Tongue (tissue), 2 donors: ENCODE data around the gene RPAP3. TPM values are rescaled to one million over a fixed set of nuclear protein-coding genes. Genes with fewer than 3 reads are reported as not detected.

Experiments
- DNase-seq: peaks from one replicate; pipeline ENCODE4 v3.0.0-alpha.2; 2015
- total RNA-seq: library from RNA; depleted of rRNA; stranded (reverse); fragments of >200 nt; gene quantifications from one replicate; pipeline ENCODE4 v1.2.3, GENCODE V29; 2014

Gene RPAP3, protein sequence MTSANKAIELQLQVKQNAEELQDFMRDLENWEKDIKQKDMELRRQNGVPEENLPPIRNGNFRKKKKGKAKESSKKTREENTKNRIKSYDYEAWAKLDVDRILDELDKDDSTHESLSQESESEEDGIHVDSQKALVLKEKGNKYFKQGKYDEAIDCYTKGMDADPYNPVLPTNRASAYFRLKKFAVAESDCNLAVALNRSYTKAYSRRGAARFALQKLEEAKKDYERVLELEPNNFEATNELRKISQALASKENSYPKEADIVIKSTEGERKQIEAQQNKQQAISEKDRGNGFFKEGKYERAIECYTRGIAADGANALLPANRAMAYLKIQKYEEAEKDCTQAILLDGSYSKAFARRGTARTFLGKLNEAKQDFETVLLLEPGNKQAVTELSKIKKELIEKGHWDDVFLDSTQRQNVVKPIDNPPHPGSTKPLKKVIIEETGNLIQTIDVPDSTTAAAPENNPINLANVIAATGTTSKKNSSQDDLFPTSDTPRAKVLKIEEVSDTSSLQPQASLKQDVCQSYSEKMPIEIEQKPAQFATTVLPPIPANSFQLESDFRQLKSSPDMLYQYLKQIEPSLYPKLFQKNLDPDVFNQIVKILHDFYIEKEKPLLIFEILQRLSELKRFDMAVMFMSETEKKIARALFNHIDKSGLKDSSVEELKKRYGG
- 19.9 TPM for total RNA-seq

DNA sequence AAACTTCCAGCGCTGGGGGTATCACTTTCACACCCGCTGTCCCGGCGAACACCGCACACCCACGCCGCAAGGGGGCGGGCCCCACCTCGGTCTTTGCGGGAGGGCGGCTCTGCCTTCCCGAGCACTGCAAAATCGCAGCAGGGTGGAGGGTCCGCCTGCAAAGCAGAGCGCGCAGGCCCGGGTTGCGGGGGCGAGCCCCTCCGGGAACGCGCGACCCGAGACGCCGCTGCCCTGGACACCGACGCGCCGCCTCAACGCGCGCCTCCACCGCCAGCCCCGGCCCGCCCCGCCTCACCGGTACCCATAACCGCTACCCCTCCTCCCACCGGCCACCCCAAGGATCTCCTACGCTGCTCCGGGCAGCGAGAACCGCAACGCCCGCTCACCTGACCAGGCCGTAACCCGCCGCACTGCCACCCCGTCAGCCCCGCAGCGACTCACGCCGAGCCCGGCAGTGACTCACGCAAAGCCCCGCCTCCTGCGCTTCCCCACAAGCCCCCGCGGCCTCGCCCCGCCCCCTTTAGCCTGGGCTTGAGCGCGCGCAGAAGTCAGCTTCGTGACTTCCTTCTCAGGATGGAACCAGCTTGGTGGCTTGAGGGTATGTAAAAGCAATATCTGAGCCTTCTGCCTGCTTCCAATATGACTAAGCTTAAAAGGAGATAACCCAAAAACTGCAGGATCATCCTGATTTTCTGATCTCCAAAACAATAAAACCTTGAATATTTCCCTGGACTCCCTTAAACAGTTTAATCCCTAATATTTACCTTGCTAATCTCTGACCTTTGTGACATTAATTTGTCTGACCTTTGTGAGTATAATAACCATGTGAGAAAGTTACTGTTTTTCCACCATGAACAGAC lies at the start of gene RPAP3:
TSS of gene RPAP3 (minus strand) at position 465 of the 860 bp plus-strand sequence. CDS start 3,190 bp downstream, outside the sequence.
- DNase-seq: peak; percentile 98

DNA sequence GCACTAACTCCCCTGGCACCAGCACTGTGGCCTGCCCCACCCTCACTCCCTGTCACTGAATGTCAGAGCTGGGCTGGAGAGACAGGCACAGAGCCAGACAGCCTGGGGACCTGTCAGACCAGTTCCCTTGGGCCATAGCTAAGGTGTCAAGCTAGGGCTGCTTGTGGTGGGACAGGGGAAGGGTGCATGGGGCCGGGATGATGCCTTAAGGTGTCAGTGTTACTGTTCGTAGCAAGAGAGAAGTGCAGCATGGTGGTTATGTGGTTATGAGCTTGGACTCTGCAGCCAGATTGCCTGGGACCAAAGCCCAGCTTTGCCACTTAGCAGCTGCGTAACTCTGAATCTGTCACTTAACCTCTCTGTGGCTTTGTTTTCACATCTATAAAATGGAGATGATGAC lies 49.1 kb upstream of the RPAP3 start:
- no peak for DNase-seq

DNA sequence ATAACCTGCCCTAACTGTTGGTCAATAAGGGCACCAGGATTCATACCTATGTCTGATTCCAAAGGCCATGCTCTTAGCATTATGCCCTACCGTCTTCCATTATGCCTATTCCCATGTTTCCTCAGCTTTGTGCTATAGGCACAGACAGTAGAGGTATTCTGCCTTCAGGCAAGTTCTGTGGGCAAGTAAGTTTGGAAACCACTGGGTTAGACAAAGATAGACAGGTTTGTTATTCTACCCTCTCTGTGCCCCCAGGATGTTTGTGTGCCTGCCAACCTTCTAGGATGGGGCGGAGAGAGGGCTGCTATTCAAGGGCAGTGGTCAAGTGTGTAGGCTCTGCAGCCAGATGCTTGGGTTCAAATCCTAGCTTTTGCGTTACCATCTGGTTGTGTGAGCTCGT lies 48.3 kb upstream of the RPAP3 start:
- DNase-seq: no peak

DNA sequence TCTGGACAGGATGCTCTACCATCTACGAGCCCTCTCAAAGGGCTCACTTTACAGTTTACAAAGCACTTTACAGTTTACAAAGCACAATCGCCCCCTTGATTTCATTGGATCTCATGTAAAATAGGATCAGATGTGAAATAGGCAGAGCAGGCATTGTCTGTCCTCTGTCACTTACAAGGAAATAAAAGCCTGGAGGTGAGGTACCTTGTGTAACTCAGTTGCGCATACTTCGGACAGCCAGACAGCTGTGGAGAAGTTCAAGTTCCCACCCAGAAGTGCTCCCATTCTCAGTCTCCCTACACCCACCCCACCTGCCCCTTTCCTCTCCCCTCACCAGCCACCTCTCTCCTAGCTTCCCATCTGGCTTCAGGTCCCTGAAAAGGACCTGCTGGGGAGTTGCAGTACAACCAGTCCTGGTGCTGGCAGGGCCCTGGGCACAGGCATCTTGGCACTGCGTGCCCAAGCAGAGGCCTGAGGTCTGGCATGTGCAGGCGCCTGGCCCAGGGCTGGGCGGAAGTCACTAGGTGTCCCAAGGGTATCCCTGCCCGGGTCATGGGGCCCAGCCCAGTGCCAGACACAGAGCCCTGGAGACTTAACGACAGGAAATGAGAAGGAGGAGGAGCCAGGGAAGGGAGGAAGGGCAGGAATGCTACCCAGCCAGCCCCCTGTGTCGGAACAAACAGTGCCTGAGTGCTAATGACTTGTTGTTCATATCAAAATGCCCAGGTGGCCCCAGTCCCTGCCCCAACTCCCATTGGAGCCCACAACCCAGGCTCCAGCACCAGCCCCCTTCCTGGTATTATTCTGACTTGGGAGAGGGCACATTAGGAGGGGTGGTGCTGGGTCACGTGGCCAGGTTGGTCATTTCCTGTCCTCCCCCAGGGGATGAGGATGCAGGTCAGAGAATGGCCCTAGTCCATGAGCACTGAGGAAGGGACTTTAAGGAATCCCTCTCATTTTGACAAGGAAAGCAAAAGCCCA lies 47.5 kb upstream of the RPAP3 start:
- no peak for DNase-seq

DNA sequence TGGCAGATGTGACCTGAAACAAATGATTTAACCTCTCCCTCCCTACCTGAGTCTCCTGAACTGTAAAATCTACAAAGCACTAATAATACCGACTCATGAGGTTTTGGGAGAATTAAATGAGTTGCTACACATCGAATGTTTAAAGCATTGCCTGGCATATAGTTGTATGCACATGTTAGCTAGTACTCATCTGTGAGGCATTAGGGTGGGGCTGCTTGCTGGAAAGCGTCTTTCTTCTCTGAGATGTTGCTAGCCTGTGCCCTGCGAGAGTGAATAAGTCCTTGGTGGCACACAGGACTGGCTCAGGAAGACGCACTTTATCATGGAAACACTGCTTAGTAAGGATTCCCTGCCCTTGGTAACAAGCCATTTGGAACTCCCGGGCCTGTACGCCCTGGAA lies 46.7 kb upstream of the RPAP3 start:
- DNase-seq: no peak

DNA sequence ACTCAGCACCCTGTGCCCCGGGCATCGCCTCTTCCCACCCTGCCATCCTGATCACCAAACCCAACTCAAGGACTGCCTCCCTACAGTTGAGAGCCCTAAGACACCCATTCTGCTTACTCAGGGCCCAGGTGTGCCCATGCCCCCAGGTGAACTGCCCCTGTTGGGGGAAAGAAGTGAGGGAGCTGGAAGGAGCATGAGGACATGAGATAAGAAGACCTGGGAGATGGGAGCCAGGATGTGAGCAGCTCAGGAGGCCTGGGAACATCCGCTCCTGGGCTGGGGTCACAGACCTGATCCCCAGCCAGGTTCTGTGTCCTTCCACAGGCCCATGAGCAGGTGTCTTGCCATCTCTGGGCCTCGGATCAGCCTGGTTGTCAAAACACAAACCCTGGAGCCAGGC lies 46.3 kb upstream of the RPAP3 start:
- DNase-seq: no peak

DNA sequence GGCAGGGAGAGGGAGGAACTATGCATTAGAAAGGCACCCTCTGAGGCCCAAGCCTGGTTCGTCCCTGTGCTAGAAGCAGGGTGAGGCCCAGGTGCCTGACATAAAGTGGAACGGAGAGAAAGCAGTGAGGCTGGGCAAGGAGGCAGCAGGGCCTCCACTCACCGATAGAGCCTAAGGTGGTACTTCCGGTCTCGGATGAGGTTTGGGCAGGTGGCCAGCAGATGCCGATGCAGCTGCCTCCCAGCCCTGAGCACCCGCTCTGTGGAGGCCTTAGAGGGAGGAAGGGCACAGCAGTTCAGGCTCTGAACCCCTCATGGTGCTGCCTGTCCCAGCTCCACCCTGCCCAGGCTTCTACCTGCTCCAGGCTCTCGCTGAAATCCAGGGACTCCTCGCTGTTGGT lies 45.7 kb upstream of the RPAP3 start:
- DNase-seq: no peak

DNA sequence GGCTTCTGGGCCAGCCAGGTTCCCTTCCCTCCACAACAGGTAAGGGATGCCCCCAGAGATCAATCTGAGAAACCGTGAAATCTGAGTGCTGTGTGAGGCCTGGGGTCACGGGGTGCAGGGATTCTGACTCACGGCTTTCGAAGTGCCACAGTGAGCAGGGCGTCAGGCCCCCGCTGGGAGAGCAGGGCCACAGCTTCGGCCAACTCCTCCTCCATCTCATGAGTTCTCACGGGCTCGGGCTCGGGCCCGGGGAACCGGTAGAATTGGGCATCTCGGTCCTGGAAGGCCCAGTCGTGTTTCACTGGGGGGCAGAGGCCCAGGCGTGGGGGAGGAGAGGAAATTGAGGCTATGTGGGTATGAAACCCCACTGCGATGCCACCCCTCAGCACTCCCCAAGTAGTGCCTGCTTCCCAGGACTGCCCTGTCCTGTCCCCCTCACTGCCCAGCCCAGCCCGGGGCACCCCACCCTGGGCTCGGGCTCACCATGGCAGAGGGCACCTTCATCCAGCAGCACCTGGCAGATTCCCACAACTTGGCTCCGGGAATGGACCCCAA lies 45.2 kb upstream of the RPAP3 start:
- DNase-seq: no peak

DNA sequence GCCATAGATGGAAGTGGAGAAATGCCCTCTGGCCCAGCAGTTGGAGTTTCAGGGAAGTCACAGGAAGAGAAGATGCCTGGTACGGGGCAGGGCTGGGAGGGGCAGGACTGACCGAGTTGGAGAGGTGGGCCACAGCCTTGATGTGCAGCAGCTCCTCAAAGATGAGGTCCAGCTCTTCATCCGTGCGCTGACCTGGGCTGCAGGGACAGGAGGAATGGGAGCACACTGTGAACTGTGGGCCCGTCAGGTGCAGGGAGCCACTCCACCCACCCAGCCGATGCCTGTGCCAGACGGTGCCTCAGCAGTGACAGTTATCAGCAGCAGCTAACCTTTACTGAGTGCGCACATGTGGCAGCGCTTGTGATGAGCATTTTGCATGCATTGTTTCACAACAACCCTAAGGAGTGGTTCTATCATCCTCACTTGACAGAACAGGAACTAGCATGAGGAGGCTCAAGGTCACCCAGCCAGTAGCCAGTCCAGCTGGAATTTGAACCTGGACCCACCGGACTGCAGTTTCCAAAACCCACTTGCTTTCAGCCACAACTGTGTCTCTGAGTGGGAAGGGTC lies 44.5 kb upstream of the RPAP3 start:
- DNase-seq: no peak

DNA sequence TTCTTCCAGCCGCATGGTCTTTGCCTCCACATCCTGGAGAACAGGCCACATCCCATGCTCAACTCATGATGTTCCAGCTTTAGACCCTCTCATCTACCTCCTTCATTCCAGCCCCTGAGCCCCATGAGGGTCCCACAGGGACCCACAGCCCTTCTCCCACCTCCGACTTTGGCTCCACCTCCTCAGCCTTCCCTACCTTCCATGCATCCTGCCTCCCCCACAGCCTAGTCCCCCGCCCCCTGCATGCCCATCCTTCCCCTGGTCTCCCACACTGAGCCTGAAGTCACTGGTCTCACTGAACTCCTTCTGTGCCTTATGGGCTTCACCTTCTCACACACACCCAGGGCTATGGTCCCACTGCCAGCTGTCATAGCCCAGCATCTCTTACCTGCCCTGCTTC lies 43.1 kb upstream of the RPAP3 start:
- DNase-seq: no peak

DNA sequence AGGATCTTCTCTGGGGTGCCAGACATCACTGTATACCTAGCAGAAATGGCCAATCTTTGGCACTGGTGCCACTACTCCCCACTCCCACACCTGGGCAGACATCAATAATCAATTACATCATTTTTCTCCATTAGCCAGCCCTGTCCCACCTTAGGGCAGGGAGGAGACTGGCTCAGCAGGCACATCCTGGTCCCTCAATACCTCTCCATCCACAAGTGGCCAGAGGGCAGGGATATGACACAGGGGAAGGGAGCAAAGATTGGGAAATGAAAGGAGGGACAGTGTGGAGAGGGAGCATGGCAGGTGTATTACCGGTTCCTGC lies 42.6 kb upstream of the RPAP3 start:
- DNase-seq: no peak

DNA sequence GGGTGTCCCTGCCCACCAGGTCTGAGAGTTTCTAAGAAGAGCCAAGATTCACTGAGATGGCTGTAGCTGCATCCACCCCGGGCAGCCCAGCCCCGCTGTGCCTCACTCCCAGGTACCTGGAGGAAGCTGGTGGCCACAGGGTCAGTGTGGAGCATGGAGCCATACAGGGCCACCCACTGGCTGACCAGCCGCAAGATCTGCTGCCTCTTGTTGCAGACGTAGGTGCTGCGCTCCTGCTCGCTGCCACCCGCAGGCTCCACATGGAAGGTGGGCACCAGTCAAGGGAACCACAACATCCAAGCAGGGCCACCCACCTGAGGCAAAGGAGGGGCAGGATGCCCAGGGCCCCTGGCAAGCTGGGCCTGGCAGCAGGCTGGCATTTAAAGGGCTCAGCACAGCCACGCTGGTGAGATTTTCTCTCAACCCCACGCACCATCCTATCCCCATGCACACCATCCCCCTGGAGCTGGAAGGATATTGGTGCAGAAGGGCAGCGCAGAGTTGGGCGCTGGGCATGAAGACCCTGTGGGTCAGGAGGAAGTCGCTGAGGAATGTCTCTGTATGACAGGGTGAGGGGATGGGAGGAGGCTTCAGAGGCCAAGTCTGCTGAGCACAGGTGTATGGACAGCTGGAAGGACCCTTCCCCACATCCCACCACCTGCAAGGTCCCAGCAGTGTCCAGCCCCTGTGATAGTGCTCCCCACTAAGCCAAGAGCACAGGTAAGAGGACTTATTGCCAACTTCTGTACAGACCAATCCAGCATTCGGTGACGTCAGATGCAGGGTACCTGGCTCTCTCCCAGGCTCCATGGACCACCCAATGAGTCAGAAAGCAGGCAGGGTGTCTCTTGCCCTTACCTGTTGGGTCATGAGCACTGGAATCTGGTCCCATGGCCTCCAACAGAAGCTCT lies 42.0 kb upstream of the RPAP3 start:
- no peak for DNase-seq

DNA sequence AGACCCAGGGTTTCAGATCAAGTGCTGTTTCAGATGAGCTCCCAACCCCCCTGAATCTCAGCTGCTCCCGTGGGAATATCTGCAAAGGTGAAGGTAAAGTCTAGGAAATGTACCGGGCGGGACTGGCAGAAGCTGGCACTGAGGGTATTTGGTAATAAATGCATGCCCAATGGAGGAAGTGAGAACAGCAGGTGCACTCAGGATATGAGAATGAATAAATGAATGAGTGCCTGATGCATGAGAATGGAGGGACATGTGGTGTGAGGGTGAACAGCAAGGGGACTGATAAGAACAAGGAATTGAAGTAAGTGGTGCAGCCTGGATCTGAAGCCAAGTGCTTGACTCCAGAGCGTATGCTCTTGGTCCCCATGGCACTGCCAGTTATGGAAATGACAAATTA lies 41.3 kb upstream of the RPAP3 start:
- DNase-seq: no peak

DNA sequence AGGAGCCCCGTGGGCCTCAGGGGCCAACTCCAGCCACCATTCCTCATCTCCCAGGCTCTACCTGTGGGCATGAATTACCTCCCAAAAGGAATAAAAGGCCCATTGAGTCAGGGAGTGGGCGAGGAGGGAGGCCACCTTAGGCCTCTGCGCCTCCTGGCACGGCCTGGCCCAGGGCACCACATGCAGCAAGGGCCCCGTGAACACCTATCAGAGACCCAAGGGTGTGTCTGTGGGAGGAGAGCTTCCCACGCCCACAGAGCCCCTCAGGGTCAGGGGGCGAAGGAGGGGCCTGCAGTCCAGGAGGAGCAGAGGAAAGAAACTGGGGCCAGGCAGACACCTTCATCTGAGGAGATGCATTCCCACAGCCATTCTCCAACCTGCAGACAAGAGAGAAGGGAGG lies 40.7 kb upstream of the RPAP3 start:
- DNase-seq: no peak

DNA sequence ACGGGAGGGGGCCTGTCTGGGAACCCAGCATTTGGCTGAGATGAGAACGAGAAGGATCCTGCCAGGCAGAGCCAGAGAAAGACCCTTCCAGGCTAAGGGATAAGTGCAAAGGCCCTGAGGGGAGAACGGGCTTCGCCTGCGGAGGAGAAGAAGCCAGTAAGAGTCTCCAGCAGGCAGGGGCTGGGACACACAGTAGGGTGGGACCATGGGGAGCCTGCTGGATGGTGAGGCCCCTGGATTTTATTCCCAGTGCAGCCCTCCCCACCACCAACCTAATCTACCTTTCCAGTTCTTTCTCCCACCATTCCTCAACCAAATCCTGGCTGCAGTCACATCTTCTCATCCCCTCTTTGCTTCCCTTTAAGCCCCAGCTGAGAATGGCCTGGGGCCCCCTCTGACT lies 40.2 kb upstream of the RPAP3 start:
- no peak for DNase-seq

DNA sequence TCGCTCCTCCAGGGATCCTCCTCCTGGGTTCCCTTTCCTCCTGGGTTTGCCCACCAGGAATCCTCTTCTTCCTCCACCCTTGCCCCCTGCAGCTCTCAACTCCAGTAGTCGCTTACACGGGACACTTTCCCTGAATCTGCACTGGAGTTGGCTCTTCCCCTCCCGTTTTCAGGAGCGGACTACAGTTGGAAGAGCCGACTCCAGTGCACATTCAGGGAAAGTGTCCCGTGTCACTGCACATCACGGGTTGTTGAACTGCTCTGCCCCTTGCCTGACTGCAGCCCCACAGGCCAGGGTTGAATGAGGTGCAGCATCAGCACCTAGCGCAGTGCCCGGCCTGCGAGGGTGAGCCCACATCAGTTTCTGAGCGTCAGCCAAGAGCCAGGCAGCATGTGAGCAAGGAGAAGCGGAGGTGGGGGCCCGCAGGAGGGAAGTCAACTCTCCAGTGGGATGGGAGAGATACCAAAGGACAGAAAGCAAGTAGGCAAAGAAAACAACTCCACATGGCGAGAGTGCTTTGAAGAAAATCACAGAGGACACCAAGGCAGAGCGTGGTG lies 39.7 kb upstream of the RPAP3 start:
- DNase-seq: no peak

DNA sequence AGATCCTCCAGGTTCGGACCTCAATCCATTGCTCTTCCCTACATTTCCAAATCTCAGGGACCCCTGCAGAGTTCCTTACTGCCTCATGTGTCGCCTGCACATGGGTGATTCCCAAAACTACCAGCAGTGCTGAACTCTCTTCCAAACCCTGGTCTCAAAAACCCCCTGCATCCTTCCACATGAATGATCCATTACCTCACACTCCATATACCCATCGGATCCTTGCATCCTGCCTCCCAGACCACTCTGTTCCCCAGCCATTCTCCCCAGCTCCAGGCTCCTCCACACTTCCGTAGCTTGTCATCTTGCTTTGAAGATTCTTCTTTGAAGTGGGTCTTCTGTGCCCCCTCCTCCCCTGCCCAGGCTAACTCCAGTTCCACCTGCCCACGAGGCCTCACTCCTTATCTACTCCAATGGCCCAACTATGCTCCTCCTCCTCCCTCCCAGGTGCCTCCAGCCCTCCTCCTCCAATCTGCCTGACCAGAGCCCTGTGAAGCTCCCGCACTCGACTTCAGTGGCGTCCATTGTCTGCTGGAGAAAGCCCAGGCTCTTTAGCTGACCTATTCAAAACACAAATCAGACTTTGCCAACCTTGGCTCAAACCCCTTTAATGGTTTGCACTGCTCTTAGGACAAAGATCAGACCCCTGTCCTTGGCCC lies 39.1 kb upstream of the RPAP3 start:
- no peak for DNase-seq

DNA sequence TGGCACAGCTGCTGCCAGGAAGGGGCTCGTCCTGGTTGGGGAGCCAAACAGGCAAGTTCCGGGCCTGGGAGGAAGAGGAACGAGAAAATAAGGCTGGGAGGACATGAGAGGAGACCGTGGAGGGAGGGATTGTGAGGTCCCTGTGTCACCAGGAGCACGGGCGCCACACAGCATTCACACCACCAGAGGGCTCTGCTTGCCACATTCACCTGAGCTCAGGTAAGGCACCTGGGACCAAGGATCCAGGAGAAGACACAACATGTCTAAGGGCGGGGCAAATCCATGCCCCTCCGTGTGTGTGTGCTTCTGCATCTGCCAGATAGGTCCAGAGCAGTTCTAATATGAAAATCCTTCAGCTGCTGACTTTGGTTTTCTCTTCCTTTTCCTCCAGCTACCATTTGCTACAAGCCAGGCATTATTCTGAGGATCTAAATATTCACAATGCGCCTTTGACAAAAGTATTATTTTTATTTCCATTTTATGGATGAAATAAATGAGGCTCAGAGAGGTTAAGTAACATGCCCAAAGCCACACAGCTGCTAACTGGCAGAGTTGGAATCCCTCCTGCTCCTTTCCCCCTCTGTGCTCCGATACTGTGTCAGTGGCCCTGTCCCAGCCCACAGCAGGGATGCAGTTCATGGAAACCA lies 38.3 kb upstream of the RPAP3 start:
- DNase-seq: no peak
